WTC11 (cell line): ENCODE results near the gene VNN1. TPM values are rescaled to one million over a fixed set of nuclear protein-coding genes. Genes with fewer than 3 reads are reported as not detected.

ENCODE experiments used
- ATAC-seq: fragments of 200-7000 bp; cut with Tn5 transposase; 2 replicates; pipeline ENCODE4 v1.10.0; 2021; ENCODE audit warnings: mild to moderate bottlenecking, moderate library complexity
- CTCF ChIA-PET: fragments of 300-600 bp; sonication (Branson Sonifier 250); formaldehyde crosslinking; loops from one replicate; lab custom pipeline; 2021; ENCODE audit warnings: antibody characterized with exemption; lab: Charles Lee
- POLR2A ChIA-PET: fragments of 350-600 bp; sonication (Branson Sonifier 250); formaldehyde crosslinking; loops from one replicate; lab custom pipeline; 2021; ENCODE audit warnings: antibody characterized with exemption; lab: Charles Lee
- DNase-seq: peaks from one replicate; pipeline ENCODE4 v3.0.0; 2021; ENCODE audit warnings: low spot score
- H3K27ac Mint-ChIP-seq: 2 replicates; pipeline ENCODE4 v1.8.0; 2021; ENCODE audit warnings: mixed read lengths
- H3K27me3 Mint-ChIP-seq: 2 replicates; pipeline ENCODE4 v1.8.0; 2021; ENCODE audit warnings: low read depth, mild to moderate bottlenecking, moderate library complexity, mixed read lengths
- H3K36me3 Mint-ChIP-seq: 2 replicates; pipeline ENCODE4 v1.8.0; 2021; ENCODE audit warnings: mixed read lengths
- H3K4me1 Mint-ChIP-seq: 2 replicates; pipeline ENCODE4 v1.8.0; 2022; ENCODE audit warnings: mixed read lengths
- H3K4me3 Mint-ChIP-seq: 2 replicates; pipeline ENCODE4 v1.8.0; 2021; ENCODE audit warnings: mild to moderate bottlenecking, moderate library complexity, mixed read lengths
- H3K9me3 Mint-ChIP-seq: 2 replicates; pipeline ENCODE4 v1.8.0; 2021; ENCODE audit warnings: mixed read lengths
- AFF4 ChIP-seq: sonication (generic); formaldehyde crosslinking; IDR thresholded peaks from 2 replicates; pipeline ENCODE4 v1.8.1; 2023; ENCODE audit warnings: mild to moderate bottlenecking, missing genetic modification reagents, borderline replicate concordance
- ELF4 ChIP-seq: sonication (generic); formaldehyde crosslinking; IDR thresholded peaks from 2 replicates; pipeline ENCODE4 v1.8.1; 2022; ENCODE audit warnings: low read depth, mild to moderate bottlenecking, moderate library complexity, missing genetic modification reagents
- FOXJ3 ChIP-seq: sonication (generic); formaldehyde crosslinking; IDR thresholded peaks from 2 replicates; pipeline ENCODE4 v1.9.0; 2021; ENCODE audit warnings: missing genetic modification reagents, mild to moderate bottlenecking, borderline replicate concordance
- GRHL2 ChIP-seq: fragments of 250-450 bp; sonication (Bioruptor Pico); IDR thresholded peaks from 2 replicates; pipeline ENCODE4 v1.8.0; 2022; ENCODE audit warnings: mild to moderate bottlenecking, moderate library complexity; ENCODE audit not compliant: insufficient replicate concordance, severe bottlenecking
- GTF2I ChIP-seq: fragments of 250-450 bp; sonication (Bioruptor Pico); conservative IDR thresholded peaks from 2 replicates; pipeline ENCODE4 v1.4.0; 2021; ENCODE audit warnings: mild to moderate bottlenecking
- IRF2 ChIP-seq: sonication (generic); formaldehyde crosslinking; IDR thresholded peaks from 2 replicates; pipeline ENCODE4 v1.8.0; 2022; ENCODE audit warnings: low read depth, missing genetic modification reagents, borderline replicate concordance
- NFYB ChIP-seq: sonication (generic); formaldehyde crosslinking; conservative IDR thresholded peaks from 2 replicates; pipeline ENCODE4 v1.8.0; 2022; ENCODE audit warnings: low read depth, missing genetic modification reagents
- NR2C2 ChIP-seq: sonication (generic); formaldehyde crosslinking; IDR thresholded peaks from 2 replicates; pipeline ENCODE4 v1.8.0; 2022; ENCODE audit warnings: mild to moderate bottlenecking, missing genetic modification reagents
- PREB ChIP-seq: sonication (generic); formaldehyde crosslinking; IDR thresholded peaks from 2 replicates; pipeline ENCODE4 v1.8.1; 2022; ENCODE audit warnings: mild to moderate bottlenecking, missing genetic modification reagents, moderate library complexity, borderline replicate concordance
- PRRX2 ChIP-seq: fragments of 250-450 bp; sonication (Bioruptor Pico); IDR thresholded peaks from 2 replicates; pipeline ENCODE4 v1.8.0; 2021; ENCODE audit warnings: mild to moderate bottlenecking
- RELA ChIP-seq: sonication (generic); formaldehyde crosslinking; IDR thresholded peaks from 2 replicates; pipeline ENCODE4 v1.8.1; 2022; ENCODE audit warnings: missing genetic modification reagents, mild to moderate bottlenecking, borderline replicate concordance
- STAT6 ChIP-seq: sonication (generic); formaldehyde crosslinking; conservative IDR thresholded peaks from 2 replicates; pipeline ENCODE4 v1.8.1; 2023; ENCODE audit warnings: mild to moderate bottlenecking, low read depth, missing genetic modification reagents, moderate library complexity
- TEAD1 ChIP-seq: sonication (generic); formaldehyde crosslinking; IDR thresholded peaks from 2 replicates; pipeline ENCODE4 v1.8.0; 2022; ENCODE audit warnings: mild to moderate bottlenecking, missing genetic modification reagents
- ZBTB43 ChIP-seq: sonication (generic); formaldehyde crosslinking; IDR thresholded peaks from 2 replicates; pipeline ENCODE4 v1.8.1; 2023; ENCODE audit warnings: mild to moderate bottlenecking, missing genetic modification reagents
- ZNF416 ChIP-seq: fragments of 250-450 bp; sonication (Bioruptor Pico); IDR thresholded peaks from 2 replicates; pipeline ENCODE4 v1.9.0; 2021; ENCODE audit warnings: mild to moderate bottlenecking, inconsistent platforms
- total RNA-seq: library from RNA; stranded (reverse); gene quantifications from 3 replicates; pipeline ENCODE4 v1.2.3, GENCODE V29; 2021

VNN1 gene
- total RNA-seq, 1 experiment from 2014 or later = 0.04 TPM

- TF ChIP-seq AFF4 = no peak
- no peak for TF ChIP-seq PREB (CRISPR knock-in tag)
- TF ChIP-seq IRF2 (CRISPR knock-in tag) = no peak
- TF ChIP-seq GTF2I (CRISPR knock-in tag) = no peak
- no peak for TF ChIP-seq PRRX2 (CRISPR knock-in tag)
- no peak for TF ChIP-seq TEAD1
These were observed 38.1 kb downstream of the VNN1 start (continued) for GRCh38 chr6:132675749-132676148.

- CTCF ChIA-PET = interaction anchor here (1.4 kb wide), 1 partner anchor 40 kb away, joined by 5 read pairs; no protein-coding TSS in a partner anchor
- POLR2A ChIA-PET = no interaction called here
- no peak for DNase-seq
- H3K36me3 Mint-ChIP-seq = no peaks in the 10 kb centered on the region
- TF ChIP-seq NFYB (CRISPR knock-in tag) = no peak
- TF ChIP-seq GRHL2 = no peak
- no peak for TF ChIP-seq AFF4
- TF ChIP-seq PREB (CRISPR knock-in tag) = no peak
- no peak for TF ChIP-seq RELA (CRISPR knock-in tag)
- 0 out of 2 replicates have a peak overlapping the region, but pooled peaks have one; percentile 4 for H3K27ac Mint-ChIP-seq
- H3K4me3 Mint-ChIP-seq = no peak overlapping the region
- H3K4me1 Mint-ChIP-seq = no peaks in the 10 kb centered on the region
- ATAC-seq = peak; percentile 77
- H3K9me3 Mint-ChIP-seq = no peaks in the 10 kb centered on the region
- H3K27me3 Mint-ChIP-seq = no peaks in the 10 kb centered on the region
These were observed 38.9 kb downstream of the VNN1 start for GRCh38 chr6:132675002-132675401.

- H3K27ac Mint-ChIP-seq = no peak overlapping the region
- no peaks in the 10 kb centered on the region for H3K9me3 Mint-ChIP-seq
- peaks cover 3% of the 10 kb centered on the region for H3K4me1 Mint-ChIP-seq
- no peaks in the 10 kb centered on the region for H3K36me3 Mint-ChIP-seq
- POLR2A ChIA-PET = no interaction called here
- H3K27me3 Mint-ChIP-seq = no peaks in the 10 kb centered on the region
- ATAC-seq (no peak), DNase-seq (no peak)
- no peak overlapping the region for H3K4me3 Mint-ChIP-seq
- CTCF ChIA-PET = interaction anchor here (1.0 kb wide), 1 partner anchor 42 kb away, joined by 4 read pairs; no protein-coding TSS in a partner anchor
- TF ChIP-seq ZNF416 (CRISPR knock-in tag) = no peak
- no peak for TF ChIP-seq ZBTB43 (CRISPR knock-in tag)
- no peak for TF ChIP-seq FOXJ3 (CRISPR knock-in tag)
- TF ChIP-seq NR2C2 (CRISPR knock-in tag) = no peak
- TF ChIP-seq ELF4 (CRISPR knock-in tag) = no peak
- TF ChIP-seq IRF2 (CRISPR knock-in tag) = no peak
- no peak for TF ChIP-seq STAT6 (CRISPR knock-in tag)
- no peak for TF ChIP-seq RELA (CRISPR knock-in tag)
These were observed 40.3 kb downstream of the VNN1 start for GRCh38 chr6:132673376-132674094.
